ENCODE results near the gene SCLY.

SCLY gene

GRCh38 chr2:238060542-238061314 is at the start of gene SCLY:
TSS of gene SCLY (plus strand) at chr2:238061001. CDS start at chr2:238061055, 54 bp downstream.
- Histone ChIP-seq H3K36me3 (ENCODE audit: insufficient read depth, low read length) (no peaks in the 10 kb centered on the region; the same call in 1 of the 2 replicates), H3K9ac (ENCODE audit: low read depth, low read length) (peak within 1 kb of the TSS; percentile 92), H3K9me3 (ENCODE audit: control insufficient read depth, insufficient read depth, low read length) (no peaks in the 10 kb centered on the region), H3K4me1 (ENCODE audit: insufficient read depth, low read length) (peaks cover 4% of the 10 kb centered on the region; the same call in 1 of the 2 replicates)

- no peaks in the 10 kb centered on the region for H3K9me3 ChIP-seq (ENCODE audit: control insufficient read depth, insufficient read depth, low read length)
- H3K9ac ChIP-seq (ENCODE audit: low read depth, low read length): no peak overlapping the region
- 0 out of 2 replicates have a peak, but pooled peaks cover 6% of the 10 kb centered on the region for H3K36me3 ChIP-seq (ENCODE audit: insufficient read depth, low read length)
- H3K4me1 ChIP-seq (ENCODE audit: insufficient read depth, low read length): no peaks in the 10 kb centered on the region
Measured at GRCh38 chr2:238013806-238014205, 47.0 kb upstream of the SCLY start.

- H3K36me3 ChIP-seq (ENCODE audit: insufficient read depth, low read length): 0 out of 2 replicates have a peak, but pooled peaks cover 2% of the 10 kb centered on the region
- no peaks in the 10 kb centered on the region for H3K9me3 ChIP-seq (ENCODE audit: control insufficient read depth, insufficient read depth, low read length)
- H3K4me1 ChIP-seq (ENCODE audit: insufficient read depth, low read length): no peaks in the 10 kb centered on the region
- no peak overlapping the region for H3K9ac ChIP-seq (ENCODE audit: low read depth, low read length)
Measured at GRCh38 chr2:238015705-238016104, 45.1 kb upstream of the SCLY start.

DNA sequence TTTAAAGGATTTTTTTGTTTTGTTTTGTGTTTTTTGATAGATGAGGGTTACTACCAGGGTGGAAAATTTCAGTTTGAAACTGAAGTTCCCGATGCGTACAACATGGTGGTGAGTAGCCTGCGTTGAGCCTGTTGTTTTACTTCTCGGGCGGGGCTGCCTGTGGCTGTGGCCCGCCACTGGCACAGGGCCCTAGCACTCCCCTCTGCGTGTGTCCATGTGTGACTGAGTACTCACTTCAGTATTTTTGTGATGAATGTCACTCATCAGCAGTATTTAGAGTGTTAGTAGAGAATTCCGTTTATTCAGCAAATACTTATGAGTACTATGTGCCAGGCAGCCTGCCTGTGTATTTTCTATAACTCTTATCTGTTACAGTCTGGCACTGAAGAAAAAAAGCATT is 44.3 kb upstream of the SCLY start:
- H3K36me3 ChIP-seq (ENCODE audit: insufficient read depth, low read length): no peaks in the 10 kb centered on the region
- no peaks in the 10 kb centered on the region for H3K4me1 ChIP-seq (ENCODE audit: insufficient read depth, low read length)
- no peak overlapping the region for H3K9ac ChIP-seq (ENCODE audit: low read depth, low read length)
- H3K9me3 ChIP-seq (ENCODE audit: control insufficient read depth, insufficient read depth, low read length): no peaks in the 10 kb centered on the region

GRCh38 chr2:238019962-238020361 is 40.8 kb upstream of the SCLY start:
- Histone ChIP-seq H3K9ac (ENCODE audit: low read depth, low read length) (no peak overlapping the region), H3K4me1 (ENCODE audit: insufficient read depth, low read length) (no peaks in the 10 kb centered on the region), H3K36me3 (ENCODE audit: insufficient read depth, low read length) (no peaks in the 10 kb centered on the region), H3K9me3 (ENCODE audit: control insufficient read depth, insufficient read depth, low read length) (no peaks in the 10 kb centered on the region)

GRCh38 chr2:238020816-238021215 is 40.0 kb upstream of the SCLY start:
- no peaks in the 10 kb centered on the region for H3K36me3 ChIP-seq (ENCODE audit: insufficient read depth, low read length)
- no peaks in the 10 kb centered on the region for H3K4me1 ChIP-seq (ENCODE audit: insufficient read depth, low read length)
- no peak overlapping the region for H3K9ac ChIP-seq (ENCODE audit: low read depth, low read length)
- no peaks in the 10 kb centered on the region for H3K9me3 ChIP-seq (ENCODE audit: control insufficient read depth, insufficient read depth, low read length)

DNA sequence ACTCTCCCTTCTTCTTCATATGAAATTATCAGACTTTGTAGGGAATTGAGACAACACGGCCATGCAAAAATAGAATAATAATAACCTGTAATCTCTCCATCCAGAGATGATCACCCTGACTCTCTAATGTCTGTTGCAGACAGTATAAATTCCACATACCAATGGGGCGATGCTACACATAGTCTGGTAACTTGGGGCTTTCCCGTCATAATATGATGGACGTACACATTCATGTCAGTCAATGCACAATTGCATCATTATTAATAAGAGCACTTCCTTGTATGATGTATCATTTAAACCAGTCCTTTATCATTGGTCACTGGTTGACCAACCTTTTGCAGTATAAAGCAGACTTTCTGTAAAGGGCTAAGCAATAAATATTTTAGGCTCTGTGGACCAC is 39.5 kb upstream of the SCLY start:
- no peaks in the 10 kb centered on the region for H3K4me1 ChIP-seq (ENCODE audit: insufficient read depth, low read length)
- H3K9me3 ChIP-seq (ENCODE audit: control insufficient read depth, insufficient read depth, low read length): no peaks in the 10 kb centered on the region
- H3K36me3 ChIP-seq (ENCODE audit: insufficient read depth, low read length): no peaks in the 10 kb centered on the region
- no peak overlapping the region for H3K9ac ChIP-seq (ENCODE audit: low read depth, low read length)

- H3K4me1 ChIP-seq (ENCODE audit: insufficient read depth, low read length): no peaks in the 10 kb centered on the region
- no peaks in the 10 kb centered on the region for H3K9me3 ChIP-seq (ENCODE audit: control insufficient read depth, insufficient read depth, low read length)
- H3K36me3 ChIP-seq (ENCODE audit: insufficient read depth, low read length): no peaks in the 10 kb centered on the region
- no peak overlapping the region for H3K9ac ChIP-seq (ENCODE audit: low read depth, low read length)
Measured at GRCh38 chr2:238022594-238023157, 38.1 kb upstream of the SCLY start.

- H3K36me3 ChIP-seq (ENCODE audit: insufficient read depth, low read length): no peaks in the 10 kb centered on the region
- H3K4me1 ChIP-seq (ENCODE audit: insufficient read depth, low read length): no peaks in the 10 kb centered on the region
Measured at GRCh38 chr2:238023608-238024007, 37.2 kb upstream of the SCLY start.

GRCh38 chr2:238024986-238025385 is 35.8 kb upstream of the SCLY start:
- Histone ChIP-seq H3K9me3 (ENCODE audit: control insufficient read depth, insufficient read depth, low read length) (no peaks in the 10 kb centered on the region), H3K9ac (ENCODE audit: low read depth, low read length) (no peak overlapping the region), H3K4me1 (ENCODE audit: insufficient read depth, low read length) (no peaks in the 10 kb centered on the region), H3K36me3 (ENCODE audit: insufficient read depth, low read length) (no peaks in the 10 kb centered on the region)

More at GRCh38 chr2:238023608-238024007, 37.2 kb upstream of the SCLY start:
- Histone ChIP-seq H3K9ac (ENCODE audit: low read depth, low read length) (no peak overlapping the region), H3K9me3 (ENCODE audit: control insufficient read depth, insufficient read depth, low read length) (no peaks in the 10 kb centered on the region)

DNA sequence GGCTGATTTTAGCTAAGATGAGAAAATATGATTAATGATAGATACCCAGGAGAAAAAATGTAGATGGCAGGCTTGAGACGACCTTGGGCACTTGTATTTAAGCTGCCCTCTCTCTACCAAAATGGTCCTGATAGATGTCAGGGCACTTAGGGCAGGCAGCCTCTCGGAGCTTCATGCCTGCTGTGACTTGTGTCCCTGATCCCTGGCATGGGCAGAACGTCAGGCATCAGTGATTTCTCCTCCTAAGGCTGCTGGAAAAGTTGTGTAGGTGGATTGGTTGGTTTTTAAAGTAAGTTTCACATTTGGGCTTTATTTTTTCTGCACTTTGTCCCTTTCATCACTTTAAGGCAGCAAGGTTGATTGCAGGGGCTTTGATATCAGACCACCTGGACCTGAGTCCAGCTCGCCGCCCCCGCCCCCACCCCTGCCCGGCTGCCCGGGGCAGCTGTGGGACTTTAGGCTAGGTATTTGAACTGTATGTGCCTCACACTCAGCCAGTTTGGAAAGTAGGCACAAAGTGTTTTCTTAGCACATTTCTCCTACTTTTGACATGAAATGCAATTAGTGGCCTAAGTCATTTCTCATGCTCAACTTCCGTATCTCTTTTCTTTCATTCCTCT is 35.0 kb upstream of the SCLY start:
- H3K9ac ChIP-seq (ENCODE audit: low read depth, low read length): no peak overlapping the region
- no peaks in the 10 kb centered on the region for H3K4me1 ChIP-seq (ENCODE audit: insufficient read depth, low read length)
- no peaks in the 10 kb centered on the region for H3K36me3 ChIP-seq (ENCODE audit: insufficient read depth, low read length)
- H3K9me3 ChIP-seq (ENCODE audit: control insufficient read depth, insufficient read depth, low read length): no peaks in the 10 kb centered on the region

DNA sequence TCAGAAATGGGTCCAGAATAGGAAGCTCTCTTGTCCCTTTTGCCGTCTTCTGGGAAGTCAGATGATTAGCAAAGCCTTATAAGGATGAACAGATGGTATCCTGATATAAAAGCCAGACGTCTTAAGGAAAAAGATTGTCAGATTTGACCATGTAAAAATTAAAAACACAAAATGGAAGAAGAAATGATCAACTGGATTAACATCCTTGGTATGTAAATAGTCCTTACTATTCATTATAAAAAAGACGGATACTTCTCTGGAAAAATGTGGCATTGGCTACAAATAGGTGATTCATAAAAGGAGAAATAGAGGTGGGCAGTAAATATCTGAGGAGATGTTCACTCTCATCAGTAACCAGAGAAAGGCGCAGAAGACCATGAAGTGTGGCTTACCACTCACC is 33.7 kb upstream of the SCLY start:
- H3K36me3 ChIP-seq (ENCODE audit: insufficient read depth, low read length): no peaks in the 10 kb centered on the region
- H3K9ac ChIP-seq (ENCODE audit: low read depth, low read length): no peak overlapping the region
- H3K9me3 ChIP-seq (ENCODE audit: control insufficient read depth, insufficient read depth, low read length): no peaks in the 10 kb centered on the region
- no peaks in the 10 kb centered on the region for H3K4me1 ChIP-seq (ENCODE audit: insufficient read depth, low read length)

DNA sequence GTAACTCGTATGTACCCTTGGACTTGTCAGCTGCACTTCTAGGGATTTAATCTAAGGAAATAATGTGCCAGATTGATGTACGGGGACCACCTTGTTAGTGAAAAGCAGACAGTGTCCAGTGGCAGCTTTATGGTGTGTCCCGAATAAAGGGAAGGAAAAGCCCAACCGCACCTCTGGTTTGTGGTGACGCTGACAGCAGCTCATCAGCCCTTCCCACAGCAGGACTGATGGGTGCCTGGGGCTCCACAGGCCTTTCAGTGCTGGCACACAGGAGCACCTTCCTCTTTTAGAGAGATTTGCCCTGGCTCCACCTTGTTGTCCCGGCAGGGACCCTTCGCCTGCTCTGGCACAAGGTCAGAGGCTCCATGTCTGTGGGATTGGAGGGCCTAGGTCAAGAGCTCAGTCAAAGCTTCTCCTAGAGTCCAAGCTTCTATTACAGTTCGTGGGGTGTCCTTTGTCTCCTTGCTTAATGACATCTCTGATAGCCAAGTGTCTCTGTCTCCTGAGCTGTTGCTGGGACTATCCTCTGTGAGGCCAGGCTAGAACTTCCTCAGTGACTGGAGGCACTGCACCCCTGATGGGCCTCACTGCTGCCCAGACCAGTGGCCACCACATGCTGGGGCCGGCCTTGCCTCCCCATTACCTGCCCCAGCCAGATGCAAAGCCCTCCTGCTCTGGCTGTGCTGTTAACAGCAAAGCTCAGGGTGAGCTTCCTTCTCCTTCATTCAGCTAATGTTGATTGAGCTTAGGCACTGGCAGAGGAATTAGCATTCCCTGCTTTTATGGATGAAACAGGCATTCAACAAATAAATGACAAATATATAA is 33.0 kb upstream of the SCLY start:
- no peaks in the 10 kb centered on the region for H3K9me3 ChIP-seq (ENCODE audit: control insufficient read depth, insufficient read depth, low read length)
- H3K4me1 ChIP-seq (ENCODE audit: insufficient read depth, low read length): no peaks in the 10 kb centered on the region
- H3K9ac ChIP-seq (ENCODE audit: low read depth, low read length): no peak overlapping the region
- no peaks in the 10 kb centered on the region for H3K36me3 ChIP-seq (ENCODE audit: insufficient read depth, low read length)

DNA sequence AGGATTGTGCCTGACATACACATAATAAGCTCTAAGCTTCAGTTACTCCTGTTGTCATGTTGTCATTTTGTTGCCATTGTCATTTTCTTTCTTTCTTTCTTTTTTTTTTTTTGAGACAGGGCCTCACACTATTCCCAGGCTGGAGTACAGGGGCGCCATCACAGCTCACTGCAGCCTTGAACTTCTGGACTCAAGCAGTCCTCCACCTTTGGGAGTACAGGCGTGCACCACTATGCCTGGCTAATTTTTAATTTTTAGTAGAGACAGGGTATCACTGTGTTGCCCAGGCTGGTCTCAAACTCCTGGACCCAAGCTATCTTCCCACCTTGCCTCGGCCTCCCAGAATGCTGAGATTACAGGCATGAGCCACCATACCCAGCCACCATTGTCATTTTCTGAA is 30.9 kb upstream of the SCLY start:
- Histone ChIP-seq H3K36me3 (ENCODE audit: insufficient read depth, low read length) (no peaks in the 10 kb centered on the region), H3K4me1 (ENCODE audit: insufficient read depth, low read length) (no peaks in the 10 kb centered on the region), H3K9ac (ENCODE audit: low read depth, low read length) (no peak overlapping the region)

More for the DNA sequence above, 30.9 kb upstream of the SCLY start:
- no peaks in the 10 kb centered on the region for H3K9me3 ChIP-seq (ENCODE audit: control insufficient read depth, insufficient read depth, low read length)
